ENCODE measurements around the gene ALOXE3. TPM values are rescaled to one million over a fixed set of nuclear protein-coding genes. Genes with fewer than 3 reads are reported as not detected.

Gene ALOXE3
- total and polyA plus RNA-seq, 2 of the 8 experiments (the other 6 are each of a cell fraction or from before 2014, with no cell fraction given): 0.26 TPM; not detected in 1

- no peaks in the 10 kb centered on the region for H3K79me1 ChIP-seq (ENCODE audit: low read depth, low read length)
- no peak overlapping the region for H2BK12ac ChIP-seq (ENCODE audit: low read depth, low read length)
- no peak overlapping the region for H3K14ac ChIP-seq (ENCODE audit: insufficient read length)
- H3K56ac ChIP-seq (replicated peaks; ENCODE audit: insufficient read length, low read depth, low read length): no peak overlapping the region
- peaks cover 5 to 6% of the 10 kb centered on the region in 2 experiments for H4K20me1 ChIP-seq (replicated peaks in 1 of 2; ENCODE audit: control insufficient read depth in 1 of 2, insufficient read depth in 2 of 2, low read length in 2 of 2)
- H3K4me2 ChIP-seq (ENCODE audit: insufficient read depth in 1 of 2, low read depth in 2 of 2, low read length in 2 of 2): peak overlapping the region; percentile 88 to 93
- H2AFZ ChIP-seq (ENCODE audit: low read length): no peak overlapping the region; the same call in 1 of the 2 replicates
- no peak overlapping the region for H3K23ac ChIP-seq (ENCODE audit: insufficient read length)
- H3K23me2 ChIP-seq (ENCODE audit: low read depth, low read length): peaks cover 49% of the 10 kb centered on the region
- FAIRE-seq (no peak), DNase-seq (ENCODE audit: low read depth in 1 of 2, low spot score in 2 of 2) (peak in 1 of 2 experiments; percentile 90)
- H3K9ac ChIP-seq (replicated peaks in 1 of 4; ENCODE audit: extremely low read depth in 1 of 4, low read depth in 3 of 4, low read length in 3 of 4): no peak overlapping the region
- no peak overlapping the region for H3K18ac ChIP-seq (ENCODE audit: extremely low read depth, low read length)
- H2BK5ac ChIP-seq (ENCODE audit: low read depth, low read length): no peak overlapping the region
- peaks cover 0 to 26% (median 14%) of the 10 kb centered on the region in 4 experiments; a peak in 6 of 7 replicates for H3K4me1 ChIP-seq (replicated peaks in 1 of 4; ENCODE audit: control insufficient read depth in 3 of 4, insufficient read depth in 4 of 4, low read length in 3 of 4)
- H3K4me3 ChIP-seq (ENCODE audit: extremely low read depth in 1 of 4, insufficient read depth in 2 of 4, low read depth in 3 of 4, low read length in 4 of 4): peak overlapping the region; percentile 54 to 89 (median 82)
- no peak overlapping the region for H2BK20ac ChIP-seq (ENCODE audit: low read length)
- no peaks in the 10 kb centered on the region for H3K79me2 ChIP-seq (ENCODE audit: control insufficient read depth in 1 of 2, insufficient read depth in 2 of 2, low read length in 2 of 2)
- no peak overlapping the region for H4K5ac ChIP-seq (ENCODE audit: insufficient read length, low read depth, low read length)
- H4K8ac ChIP-seq (ENCODE audit: extremely low read depth, insufficient read depth, low read length): peak overlapping the region; percentile 63; the same call in 1 of the 2 replicates
- peaks cover 32 to 53% (median 51%) of the 10 kb centered on the region in 4 experiments for H3K27me3 ChIP-seq (replicated peaks in 1 of 4; ENCODE audit: control insufficient read depth in 3 of 4, extremely low read depth in 1 of 4, insufficient read depth in 3 of 4, low read length in 3 of 4)
- no peak overlapping the region for H2BK15ac ChIP-seq (ENCODE audit: low read length)
- POLR2A ChIA-PET (ENCODE audit: partially characterized antibody): interaction anchor here (0.6 to 7.6 kb wide), 10 partner anchors 11 to 167 kb away, joined by 3 to 49 read pairs (median 6); partner anchors contain the start of gene RANGRF
- H3K4ac ChIP-seq (replicated peaks; ENCODE audit: insufficient read length, low read depth, low read length): no peak overlapping the region
- WGBS, 2 experiments (ENCODE audit: extremely low coverage in 1 of 2, insufficient coverage in 1 of 2, insufficient read length in 1 of 2, insufficient replicate concordance in 2 of 2, low coverage in 1 of 2, low lambda C conversion rate in 2 of 2, missing lambda C conversion rate in 1 of 2): 3% methylated on average over 28 of the region's 76 CpGs; no CpG with 5 or more reads in 1 of the 2 experiments
- no peak overlapping the region for H2BK120ac ChIP-seq (replicated peaks; ENCODE audit: low read depth, low read length)
- H3K27ac ChIP-seq (ENCODE audit: low read depth, low read length): no peak overlapping the region
- no peak overlapping the region for H2AK5ac ChIP-seq (ENCODE audit: low read depth, low read length)
- H3K9me3 ChIP-seq (ENCODE audit: insufficient read depth in 2 of 2, low read depth in 1 of 2, low read length in 1 of 2): no peaks in the 10 kb centered on the region
- no peaks in the 10 kb centered on the region for H3K36me3 ChIP-seq (ENCODE audit: control insufficient read depth in 2 of 4, insufficient read depth in 4 of 4, low read length in 3 of 4)
- CTCF ChIA-PET (ENCODE audit: partially characterized antibody): interaction anchor here (0.6 to 5.3 kb wide), 11 partner anchors 11 to 125 kb away, joined by 3 to 54 read pairs (median 3); partner anchors contain the start of gene VAMP2
- no peak overlapping the region for H4K91ac ChIP-seq (replicated peaks; ENCODE audit: insufficient read length, low read length)
- TF ChIP-seq SRF (IDR thresholded peaks at IDR 0.05; ENCODE audit: low read depth, low read length): no peak
- 0 out of 2 replicates have a peak, but pooled peaks have one; percentile 28 for TF ChIP-seq PHF8 (conservative IDR thresholded peaks at IDR 0.05; ENCODE audit: low read depth, low read length)
- TF ChIP-seq MAFK (IDR thresholded peaks at IDR 0.05; ENCODE audit: low read depth, low read length): no peak
- TF ChIP-seq RXRA (IDR thresholded peaks at IDR 0.05; ENCODE audit: insufficient read depth, low read depth, low read length): no peak
- TF ChIP-seq, protein P1, sequence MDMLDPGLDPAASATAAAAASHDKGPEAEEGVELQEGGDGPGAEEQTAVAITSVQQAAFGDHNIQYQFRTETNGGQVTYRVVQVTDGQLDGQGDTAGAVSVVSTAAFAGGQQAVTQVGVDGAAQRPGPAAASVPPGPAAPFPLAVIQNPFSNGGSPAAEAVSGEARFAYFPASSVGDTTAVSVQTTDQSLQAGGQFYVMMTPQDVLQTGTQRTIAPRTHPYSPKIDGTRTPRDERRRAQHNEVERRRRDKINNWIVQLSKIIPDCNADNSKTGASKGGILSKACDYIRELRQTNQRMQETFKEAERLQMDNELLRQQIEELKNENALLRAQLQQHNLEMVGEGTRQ (IDR thresholded peaks at IDR 0.05; ENCODE audit: low read length): no peak
- peak; percentile 71 to 87 (median 84) for TF ChIP-seq CTCF (IDR thresholded peaks at IDR 0.05; ENCODE audit: control extremely low read depth in 1 of 3, insufficient read depth in 1 of 3, low read depth in 1 of 3, low read length in 3 of 3)
- no peak for TF ChIP-seq SAP30 (IDR thresholded peaks at IDR 0.05; ENCODE audit: insufficient read depth, insufficient replicate concordance, low read length)
Measured at GRCh38 chr17:8121681-8122421, 3.5 kb upstream of the ALOXE3 start.

Measured in H1 (cell line).